GM12801 (cell line): Measurements from ENCODE around the gene TP63.

ENCODE experiments used
- TF ChIP-seq, protein P1 (sequence below): IDR thresholded peaks from one replicate; pipeline ENCODE4 v1.5.1; 2011; ENCODE audit warnings: control low read depth; ENCODE audit not compliant: insufficient read length; ENCODE audit errors: extremely low read depth

The TP63 gene

DNA sequence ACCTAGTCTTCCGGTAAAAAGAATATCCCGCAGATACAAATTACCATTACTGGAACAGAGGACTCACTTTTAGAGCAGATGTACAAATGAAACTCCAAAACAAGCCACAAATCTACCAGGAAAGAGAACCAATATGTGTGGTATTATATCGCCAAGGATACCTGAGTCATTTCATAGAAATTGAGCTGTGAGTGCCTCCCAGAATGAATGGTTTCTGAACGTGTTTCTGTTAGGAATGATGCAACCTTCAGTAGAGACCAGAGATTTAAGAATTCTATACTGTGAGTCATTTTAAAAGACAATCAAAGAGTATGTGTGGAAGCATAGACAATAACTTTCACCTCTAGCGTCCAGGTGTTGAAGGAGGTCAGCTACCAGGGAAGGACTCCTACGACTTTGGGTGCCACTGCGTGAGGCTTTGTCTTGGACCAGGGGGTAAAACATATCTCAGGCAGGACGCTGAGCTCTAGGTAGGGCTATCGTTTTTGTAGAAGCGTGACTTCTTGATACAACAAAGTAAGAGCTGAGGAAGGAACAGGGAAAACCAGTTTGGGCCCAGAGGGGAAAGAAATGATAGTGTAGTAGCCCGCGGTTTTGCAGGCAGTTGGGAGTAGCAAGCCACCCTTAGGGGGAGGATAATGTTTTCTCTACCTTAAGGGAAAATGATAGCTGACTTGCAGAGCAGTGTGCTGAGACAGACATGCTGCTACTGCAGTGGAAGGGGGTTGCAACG is 210.4 kb downstream of the TP63 start:
- TF ChIP-seq, protein P1, sequence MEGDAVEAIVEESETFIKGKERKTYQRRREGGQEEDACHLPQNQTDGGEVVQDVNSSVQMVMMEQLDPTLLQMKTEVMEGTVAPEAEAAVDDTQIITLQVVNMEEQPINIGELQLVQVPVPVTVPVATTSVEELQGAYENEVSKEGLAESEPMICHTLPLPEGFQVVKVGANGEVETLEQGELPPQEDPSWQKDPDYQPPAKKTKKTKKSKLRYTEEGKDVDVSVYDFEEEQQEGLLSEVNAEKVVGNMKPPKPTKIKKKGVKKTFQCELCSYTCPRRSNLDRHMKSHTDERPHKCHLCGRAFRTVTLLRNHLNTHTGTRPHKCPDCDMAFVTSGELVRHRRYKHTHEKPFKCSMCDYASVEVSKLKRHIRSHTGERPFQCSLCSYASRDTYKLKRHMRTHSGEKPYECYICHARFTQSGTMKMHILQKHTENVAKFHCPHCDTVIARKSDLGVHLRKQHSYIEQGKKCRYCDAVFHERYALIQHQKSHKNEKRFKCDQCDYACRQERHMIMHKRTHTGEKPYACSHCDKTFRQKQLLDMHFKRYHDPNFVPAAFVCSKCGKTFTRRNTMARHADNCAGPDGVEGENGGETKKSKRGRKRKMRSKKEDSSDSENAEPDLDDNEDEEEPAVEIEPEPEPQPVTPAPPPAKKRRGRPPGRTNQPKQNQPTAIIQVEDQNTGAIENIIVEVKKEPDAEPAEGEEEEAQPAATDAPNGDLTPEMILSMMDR: no peak

DNA sequence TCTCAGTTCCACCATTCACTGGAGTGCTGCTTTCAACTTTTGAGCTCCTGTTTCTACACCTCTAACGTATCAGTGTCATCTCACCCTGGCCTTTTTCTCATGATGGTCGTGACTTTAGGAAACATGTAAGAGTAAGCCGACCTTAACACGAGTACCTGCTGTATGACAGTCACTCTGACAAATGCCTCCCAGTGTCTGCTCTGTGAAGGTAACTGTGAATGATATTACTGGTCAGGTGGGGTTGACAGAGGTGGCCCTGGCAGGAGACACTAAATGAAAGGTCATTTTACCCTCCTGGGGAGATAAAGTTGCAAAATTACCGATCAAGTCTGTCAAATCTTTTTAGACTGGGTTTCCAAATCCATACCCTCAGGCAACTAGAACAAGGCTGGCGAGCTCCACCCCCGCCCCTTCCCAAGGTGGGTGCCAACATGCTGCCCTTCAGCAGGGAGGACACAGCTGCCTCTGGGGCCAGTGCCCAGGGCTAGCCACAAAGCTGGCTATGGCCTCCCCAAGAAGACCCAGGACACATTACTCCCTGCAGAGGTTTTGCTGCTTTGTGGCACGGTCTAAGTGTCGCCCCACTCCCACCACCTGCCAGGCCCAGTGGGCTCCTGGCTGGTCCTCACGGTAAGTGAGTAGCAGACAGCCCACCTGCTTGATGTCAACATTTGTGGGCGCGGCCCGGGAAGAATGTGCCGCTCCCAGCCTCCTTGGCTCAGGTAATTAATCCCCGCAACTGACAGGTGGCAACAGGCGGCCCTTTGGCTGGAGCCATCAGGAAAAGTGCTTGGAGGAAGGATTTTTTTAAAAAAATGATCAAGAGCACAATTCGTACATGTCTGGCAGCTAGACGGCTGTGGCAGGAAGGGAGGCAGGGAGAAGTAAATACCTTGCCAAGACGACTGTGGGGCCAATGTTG is 211.8 kb downstream of the TP63 start:
- TF ChIP-seq, protein P1: no peak

- TF ChIP-seq, protein P1: no peak
Observed at GRCh38 chr3:189845069-189845468, 213.9 kb downstream of the TP63 start.

DNA sequence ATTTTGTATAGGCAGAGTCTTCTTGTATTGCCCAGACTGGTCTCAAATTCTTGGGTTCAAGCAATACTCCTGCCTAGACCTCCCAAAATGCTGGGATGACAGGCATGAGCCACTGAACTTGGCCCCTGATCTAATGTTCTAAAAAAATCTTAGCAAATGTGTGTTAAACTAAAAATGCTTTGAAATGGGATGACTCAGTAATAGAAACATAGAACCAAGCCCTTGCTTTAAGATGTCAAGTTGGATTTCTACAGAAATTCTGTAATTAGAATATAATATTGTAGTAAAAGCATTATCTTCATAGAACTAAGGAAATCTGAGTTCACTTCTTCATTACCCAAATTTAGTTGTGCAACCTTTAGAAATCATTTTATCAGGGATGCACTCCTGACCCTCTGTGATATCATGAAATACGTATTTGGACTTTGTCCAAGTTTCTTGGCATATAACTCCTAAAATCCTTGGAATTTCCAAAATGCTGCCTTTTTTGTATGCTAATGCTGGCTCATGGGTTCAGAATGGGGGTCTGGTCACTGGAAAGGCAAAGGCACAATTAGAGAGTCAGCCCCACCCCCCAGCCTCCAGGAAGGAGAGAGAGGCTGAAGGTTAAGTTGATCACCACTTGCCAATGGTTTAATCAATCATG is 217.3 kb downstream of the TP63 start:
- TF ChIP-seq, protein P1: no peak

DNA sequence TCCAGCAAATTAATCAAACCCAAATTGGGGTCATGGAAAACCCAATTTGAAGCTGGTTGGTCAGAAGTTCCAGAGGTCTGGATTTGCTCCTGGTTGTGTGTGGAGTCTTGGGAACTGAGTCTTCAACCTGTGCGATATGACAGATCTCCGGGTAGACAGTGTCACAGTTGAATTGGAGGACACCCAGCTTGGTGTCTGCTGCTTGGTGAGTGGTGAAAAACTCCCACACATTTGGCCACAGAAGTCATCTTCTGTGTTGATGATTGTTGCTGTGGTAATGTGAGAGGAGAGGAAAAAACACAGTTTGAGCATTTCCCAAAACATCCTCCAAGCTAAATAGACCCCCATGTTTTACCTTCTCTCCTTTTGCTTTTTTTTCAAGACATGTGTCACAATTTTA is 218.1 kb downstream of the TP63 start:
- TF ChIP-seq, protein P1: no peak

GRCh38 chr3:189851682-189852081 is 220.5 kb downstream of the TP63 start:
- TF ChIP-seq, protein P1: no peak

DNA sequence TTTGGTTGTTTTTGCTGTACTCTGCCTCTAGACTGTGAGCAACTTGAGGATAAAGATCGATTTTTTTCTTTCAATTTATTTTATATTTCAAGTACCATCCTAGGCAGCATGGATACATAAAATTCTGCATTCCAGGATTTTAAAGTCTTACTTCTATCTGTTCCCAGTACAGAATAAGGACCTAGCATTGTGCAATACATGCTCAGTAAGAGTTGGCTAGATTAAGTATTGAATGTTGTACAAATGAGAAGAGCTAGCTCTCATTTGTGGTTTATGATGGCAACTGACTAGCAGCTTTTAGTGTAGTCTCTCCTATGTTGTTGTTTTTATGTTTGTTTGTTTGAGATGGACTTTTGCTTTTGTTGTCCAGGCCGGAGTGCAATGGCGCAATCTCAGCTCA is 222.7 kb downstream of the TP63 start:
- TF ChIP-seq, protein P1: no peak
